Osteoblast (primary cell): ENCODE measurements around the gene NME7. TPM values are rescaled to one million over a fixed set of nuclear protein-coding genes. Genes with fewer than 3 reads are reported as not detected.
A peak's percentile ranks its signal among the peaks of the same experiment; 100 is the strongest.

Experiments used
- DNase-seq: peaks from one replicate; pipeline ENCODE4 v3.0.0; 2011; ENCODE audit warnings: low spot score, mixed read lengths; ENCODE audit not compliant: insufficient read length; ENCODE audit errors: missing footprints
- H2AFZ ChIP-seq: 2 replicates; pipeline ENCODE4 v1.6.0; 2011; ENCODE audit warnings: mild to moderate bottlenecking, low read length
- H3K27ac ChIP-seq: 2 replicates; pipeline ENCODE4 v1.5.1; 2011; ENCODE audit warnings: mild to moderate bottlenecking, low read depth, low read length, moderate library complexity
- H3K27me3 ChIP-seq: 2 replicates; pipeline ENCODE4 v1.6.0; 2012; ENCODE audit warnings: mild to moderate bottlenecking, control low read depth, inconsistent platforms, low read length, moderate library complexity; ENCODE audit not compliant: insufficient read depth
- H3K36me3 ChIP-seq: 2 replicates; pipeline ENCODE4 v1.5.1; 2011; ENCODE audit warnings: mild to moderate bottlenecking, low read length, control low read depth, moderate library complexity; ENCODE audit not compliant: insufficient read depth
- H3K4me1 ChIP-seq: 2 replicates; pipeline ENCODE4 v1.5.1; 2011; ENCODE audit warnings: mild to moderate bottlenecking, low read length, control low read depth, moderate library complexity; ENCODE audit not compliant: insufficient read depth
- H3K4me2 ChIP-seq: 2 replicates; pipeline ENCODE4 v1.6.0; 2011; ENCODE audit warnings: mild to moderate bottlenecking, low read length; ENCODE audit not compliant: insufficient read depth
- H3K4me3 ChIP-seq: fragments of 200-600 bp; sonication (generic); 3 replicates; pipeline ENCODE4 v1.5.1; 2012; ENCODE audit warnings: mild to moderate bottlenecking, low read length, inconsistent platforms; ENCODE audit not compliant: insufficient read depth
- H3K79me2 ChIP-seq: 2 replicates; pipeline ENCODE4 v1.6.0; 2012; ENCODE audit warnings: mild to moderate bottlenecking, low read length, control low read depth, inconsistent platforms; ENCODE audit not compliant: insufficient read depth
- H3K9me3 ChIP-seq: 2 replicates; pipeline ENCODE4 v1.5.1; 2011; ENCODE audit warnings: low read depth, low read length, control low read depth
- H4K20me1 ChIP-seq: 2 replicates; pipeline ENCODE4 v1.6.0; 2012; ENCODE audit warnings: mild to moderate bottlenecking, low read length, control low read depth; ENCODE audit not compliant: insufficient read depth
- CTCF ChIP-seq: IDR thresholded peaks from 2 replicates; pipeline ENCODE4 v1.5.1; 2011; ENCODE audit warnings: mild to moderate bottlenecking, low read depth, low read length, moderate library complexity; ENCODE audit errors: extremely low read depth
- total RNA-seq: library from RNA; depleted of rRNA; stranded (reverse); fragments of >200 nt; gene quantifications from 2 replicates; pipeline ENCODE4 v1.2.3, GENCODE V29; 2012

The NME7 gene
- total RNA-seq, 1 donor, result 31.5 TPM

GRCh38 chr1:169137357-169137756 lies 230.2 kb downstream of the NME7 start:
- DNase-seq, result no peak
- H3K4me1 ChIP-seq, result no peaks in the 10 kb centered on the region
- no peak overlapping the region for H3K27ac ChIP-seq
- no peak overlapping the region for H2AFZ ChIP-seq
- no peaks in the 10 kb centered on the region for H3K79me2 ChIP-seq
- TF ChIP-seq CTCF, result no peak
- H3K36me3 ChIP-seq, result no peaks in the 10 kb centered on the region
- no peak overlapping the region for H3K4me2 ChIP-seq
- H3K9me3 ChIP-seq, result no peaks in the 10 kb centered on the region
- H3K27me3 ChIP-seq, result no peaks in the 10 kb centered on the region
- no peak overlapping the region for H3K4me3 ChIP-seq
- no peaks in the 10 kb centered on the region for H4K20me1 ChIP-seq

DNA sequence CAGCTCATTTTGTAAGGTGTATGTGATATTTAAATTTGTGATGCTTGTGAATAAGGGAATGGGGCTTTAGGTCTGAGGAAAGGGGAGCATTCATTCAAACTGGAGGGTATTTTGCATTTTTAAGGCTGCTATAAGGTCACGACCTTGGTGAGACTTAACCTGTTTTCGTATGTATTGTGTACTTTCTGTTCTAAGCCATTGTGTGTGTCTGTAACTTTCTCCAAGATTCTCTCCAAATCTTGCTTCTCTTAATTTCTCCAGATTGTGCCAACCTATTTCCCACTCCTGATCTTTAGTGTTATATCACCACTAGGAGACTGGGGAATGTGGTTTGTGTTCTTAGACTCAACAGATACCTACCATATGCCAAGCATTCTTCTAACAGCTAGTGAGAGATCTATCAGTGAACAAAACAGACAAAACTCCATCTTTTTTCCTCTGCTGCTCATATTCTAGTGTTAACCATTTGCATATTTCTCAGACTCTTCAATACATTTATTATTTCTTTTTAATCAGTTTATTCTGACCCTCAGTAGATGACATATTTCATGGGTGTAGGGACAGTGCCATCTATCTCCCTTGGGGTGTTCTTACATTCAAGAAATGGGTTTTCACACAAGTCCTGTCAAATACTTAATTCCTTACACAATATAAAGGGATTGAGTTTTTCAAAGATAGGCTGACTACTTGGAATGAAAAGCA lies 233.6 kb downstream of the NME7 start:
- Histone ChIP-seq H3K79me2 (no peaks in the 10 kb centered on the region), H3K27me3 (no peaks in the 10 kb centered on the region), H3K4me3 (no peak overlapping the region), H3K27ac (no peak overlapping the region), H2AFZ (no peak overlapping the region), H3K36me3 (peaks cover 5% of the 10 kb centered on the region), H4K20me1 (no peaks in the 10 kb centered on the region), H3K9me3 (no peaks in the 10 kb centered on the region), H3K4me1 (peaks cover 11% of the 10 kb centered on the region), H3K4me2 (no peak overlapping the region)
- peak; percentile 15 for TF ChIP-seq CTCF
- DNase-seq, result no peak

DNA sequence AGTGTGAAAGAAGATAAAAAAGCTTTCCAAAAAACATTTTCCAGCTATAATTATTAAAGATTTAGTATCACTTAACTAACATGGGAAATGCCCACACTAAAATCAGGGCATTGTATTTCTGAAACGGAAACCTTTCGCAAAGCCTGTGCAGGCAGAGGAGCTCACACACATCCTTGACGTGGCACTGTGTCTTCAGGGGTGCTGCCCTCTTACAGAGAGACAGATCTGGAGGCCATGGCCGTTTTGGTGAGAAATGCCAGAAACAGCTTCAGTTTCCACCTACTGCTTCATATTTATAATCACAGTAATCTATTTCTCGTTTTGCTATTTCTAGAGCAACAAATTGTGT lies 234.4 kb downstream of the NME7 start:
- H3K36me3 ChIP-seq, result peaks cover 5% of the 10 kb centered on the region
- no peaks in the 10 kb centered on the region for H3K27me3 ChIP-seq
- H3K4me1 ChIP-seq, result peaks cover 18% of the 10 kb centered on the region
- H3K79me2 ChIP-seq, result no peaks in the 10 kb centered on the region
- no peak overlapping the region for H3K27ac ChIP-seq
- no peak overlapping the region for H3K4me3 ChIP-seq
- no peak for DNase-seq
- H4K20me1 ChIP-seq, result no peaks in the 10 kb centered on the region
- H3K9me3 ChIP-seq, result no peaks in the 10 kb centered on the region
- TF ChIP-seq CTCF, result no peak
- H3K4me2 ChIP-seq, result no peak overlapping the region
- H2AFZ ChIP-seq, result no peak overlapping the region

- Histone ChIP-seq H3K27me3 (no peaks in the 10 kb centered on the region), H3K79me2 (no peaks in the 10 kb centered on the region), H3K4me3 (no peak overlapping the region), H3K27ac (no peak overlapping the region), H3K4me2 (no peak overlapping the region), H4K20me1 (no peaks in the 10 kb centered on the region), H2AFZ (no peak overlapping the region), H3K4me1 (peaks cover 18% of the 10 kb centered on the region), H3K36me3 (peaks cover 5% of the 10 kb centered on the region), H3K9me3 (no peaks in the 10 kb centered on the region)
- no peak for DNase-seq
- no peak for TF ChIP-seq CTCF
These were observed 234.9 kb downstream of the NME7 start for GRCh38 chr1:169132512-169133227.
